ENCODE data around the gene CA10.

The CA10 gene

GRCh38 chr17:52145476-52145875 is 13.0 kb downstream of the CA10 start:
- no peak for DNase-seq

DNA sequence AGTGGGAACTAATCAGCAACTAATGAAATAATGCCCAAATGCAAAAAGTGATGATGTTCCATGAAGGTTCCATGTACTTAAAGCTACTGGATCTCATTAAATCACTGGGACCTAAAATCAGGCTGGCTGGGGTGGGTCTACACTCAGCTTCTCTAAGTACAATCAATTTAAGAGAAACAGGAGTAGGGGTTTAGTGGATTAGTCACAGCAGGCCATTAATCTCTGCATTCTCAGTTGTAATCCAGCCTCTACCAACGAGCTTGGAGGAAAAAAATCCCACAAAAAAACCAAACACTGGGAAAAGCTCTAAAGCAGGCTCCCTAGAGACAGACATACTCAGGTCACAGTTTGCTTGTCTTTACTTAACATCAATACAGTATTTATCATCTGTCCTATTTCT is 15.0 kb downstream of the CA10 start:
- DNase-seq: no peak

- no peak for DNase-seq
Observed at GRCh38 chr17:52140601-52141000, 17.9 kb downstream of the CA10 start.

GRCh38 chr17:52138752-52139151 is 19.8 kb downstream of the CA10 start:
- no peak for DNase-seq

DNA sequence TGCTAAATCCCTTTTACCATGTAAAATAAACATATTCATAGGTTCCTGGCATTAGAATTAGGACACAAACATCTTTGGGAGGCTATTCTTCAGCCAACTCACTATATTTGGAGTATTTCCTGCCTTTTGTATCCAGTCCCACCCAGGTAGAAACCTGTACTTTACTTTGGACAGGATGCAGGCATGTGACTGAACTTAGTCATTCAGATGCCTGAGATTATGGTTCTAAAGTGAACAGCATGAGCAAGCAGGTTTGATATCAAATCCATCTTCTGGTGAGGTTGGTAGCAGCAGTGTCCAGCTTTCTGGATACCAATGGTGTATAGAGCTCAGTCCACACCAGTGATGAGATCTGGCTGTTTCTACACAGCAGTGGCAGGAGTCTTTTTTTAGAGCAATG is 20.2 kb downstream of the CA10 start:
- DNase-seq: no peak

DNA sequence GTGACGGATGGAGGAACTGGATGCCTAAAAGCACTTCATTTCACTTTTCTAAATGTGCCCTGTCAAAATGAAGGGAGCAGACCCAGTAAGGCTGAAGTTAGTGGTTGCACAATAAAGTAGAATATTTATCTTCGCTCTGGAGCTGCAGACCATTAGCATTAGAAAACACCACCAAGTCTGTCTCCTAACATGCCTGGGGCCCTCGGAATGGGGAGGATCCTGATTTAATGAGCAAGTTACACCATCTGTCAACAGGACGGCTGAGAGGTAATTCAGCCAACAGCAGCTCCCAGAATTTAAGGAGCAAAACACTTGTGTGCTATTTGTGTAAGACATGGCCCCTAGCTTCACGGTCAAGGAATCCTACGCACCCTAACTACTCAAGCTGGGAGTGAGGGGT is 22.3 kb downstream of the CA10 start:
- DNase-seq: no peak

DNA sequence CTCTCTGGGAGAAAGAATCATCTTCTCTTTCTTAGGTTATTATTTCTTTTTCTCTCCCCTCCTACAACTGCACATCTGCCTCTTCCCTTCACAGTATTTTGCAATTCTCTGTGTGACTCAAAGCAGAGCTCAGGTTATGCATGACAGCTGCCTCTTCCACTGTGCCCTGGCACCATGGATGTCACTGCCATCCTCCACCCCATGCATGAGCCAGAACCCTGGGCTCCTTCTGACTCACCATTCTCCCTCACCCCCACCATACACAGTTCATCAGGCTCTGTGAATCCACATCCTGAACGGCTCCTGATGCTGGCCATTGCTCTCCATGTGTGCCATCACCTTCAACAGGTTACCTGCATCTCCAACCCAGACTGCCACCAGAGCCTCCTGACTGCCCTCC is 23.9 kb downstream of the CA10 start:
- no peak for DNase-seq

GRCh38 chr17:52128721-52129120 is 29.8 kb downstream of the CA10 start:
- no peak for DNase-seq

GRCh38 chr17:52124993-52125392 is 33.5 kb downstream of the CA10 start:
- DNase-seq: no peak

GRCh38 chr17:52124561-52124960 is 34.0 kb downstream of the CA10 start:
- DNase-seq: no peak

DNA sequence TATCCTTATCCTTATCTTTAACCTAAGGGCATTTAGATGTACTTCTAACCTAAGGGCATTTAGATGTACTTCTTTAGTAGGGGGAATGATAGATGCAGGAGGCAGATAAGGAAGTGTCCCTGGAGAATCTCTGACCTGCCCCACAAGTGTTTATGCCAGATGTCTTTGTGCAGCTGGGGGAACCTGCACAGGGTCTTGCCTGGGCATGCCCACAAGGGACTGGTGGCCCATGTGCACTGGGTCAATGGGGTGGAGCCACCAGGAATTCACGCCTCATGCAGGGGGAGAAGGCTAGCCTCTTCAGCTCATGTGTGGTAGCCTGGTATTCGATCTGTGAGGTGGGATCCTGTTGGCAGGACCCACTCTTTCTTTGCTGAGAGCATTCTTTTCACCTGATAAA is 38.0 kb downstream of the CA10 start:
- DNase-seq: no peak

GRCh38 chr17:52110923-52111581 is 47.5 kb downstream of the CA10 start:
- no peak for DNase-seq

GRCh38 chr17:52106638-52107261 is 51.8 kb downstream of the CA10 start:
- DNase-seq: peak; percentile 26

DNA sequence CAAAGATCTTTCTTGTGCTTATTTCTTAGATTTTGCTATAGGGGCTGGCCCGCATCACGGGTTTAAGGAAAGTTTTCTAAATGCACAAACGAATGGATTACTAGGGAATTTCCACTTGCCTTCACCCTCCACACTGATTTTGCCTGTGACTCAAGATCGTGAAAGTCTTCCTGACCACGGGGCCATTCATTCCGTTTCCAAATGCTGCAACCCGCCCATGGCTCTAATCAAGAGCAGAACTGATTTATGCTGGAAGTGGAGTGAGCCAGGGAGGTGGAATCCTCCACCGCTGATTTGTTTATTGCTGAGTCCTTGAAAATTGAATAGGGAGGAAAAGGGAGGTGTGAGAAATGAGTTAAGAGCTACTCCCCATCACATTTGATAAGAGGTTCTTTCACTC is 52.4 kb downstream of the CA10 start:
- no peak for DNase-seq

DNA sequence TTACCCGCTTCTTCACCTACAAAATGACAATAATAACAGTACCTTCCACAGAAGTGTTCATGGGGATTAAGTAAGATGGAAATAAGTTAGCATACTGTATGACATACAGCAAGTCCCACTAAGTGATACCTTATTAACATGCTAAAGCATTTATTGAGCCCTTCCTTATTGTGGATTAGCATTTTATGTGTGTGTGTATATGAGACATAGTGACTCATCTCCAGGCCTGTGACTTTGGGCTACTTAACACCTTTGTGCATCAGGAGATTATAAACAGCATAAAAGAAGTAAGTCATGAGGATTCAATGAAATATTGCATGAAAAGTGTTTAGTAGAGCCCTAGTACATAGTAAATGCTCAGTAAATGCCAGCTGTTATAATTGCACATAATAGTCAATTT is 52.9 kb downstream of the CA10 start:
- DNase-seq: no peak

DNA sequence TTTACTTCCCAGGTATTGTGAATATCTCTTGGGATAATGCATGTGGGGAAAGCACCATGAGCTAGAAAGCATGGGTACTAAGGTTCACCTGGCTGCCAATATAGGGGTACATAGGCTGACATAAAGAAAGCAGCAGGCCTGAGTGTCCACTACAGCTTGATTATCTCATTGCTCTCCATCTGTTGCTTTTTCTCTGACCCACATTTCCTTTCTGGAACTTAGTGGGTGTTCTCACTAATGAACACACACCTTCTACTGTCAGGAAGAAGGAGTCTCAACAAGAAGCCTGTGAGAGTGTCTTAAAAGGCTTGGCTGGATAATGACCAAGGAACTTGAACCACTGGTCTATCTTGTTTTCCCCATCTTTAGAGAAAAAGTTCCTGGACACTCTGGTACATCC is 62.5 kb downstream of the CA10 start:
- DNase-seq: no peak

DNA sequence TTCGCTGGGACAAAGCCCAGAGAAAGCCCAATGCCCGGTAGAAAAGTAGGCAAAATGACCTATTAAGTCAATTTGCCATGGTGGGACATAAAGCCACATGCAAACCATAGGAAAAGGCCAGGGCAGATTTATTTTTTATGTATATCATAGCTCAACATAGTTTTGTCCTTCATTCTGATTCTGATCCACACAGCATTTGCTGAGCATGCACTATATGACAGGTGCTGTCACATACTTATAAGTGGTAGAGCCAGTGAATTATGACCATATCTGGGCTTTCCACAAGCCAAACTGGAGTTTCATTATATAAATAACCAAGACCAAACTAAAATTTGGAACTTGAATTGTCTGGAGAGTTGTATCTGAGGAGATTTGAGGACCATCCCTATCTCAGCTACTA is 74.3 kb downstream of the CA10 start:
- DNase-seq: no peak

- DNase-seq: no peak
Observed at GRCh38 chr17:52079496-52079895, 79.0 kb downstream of the CA10 start.

DNA sequence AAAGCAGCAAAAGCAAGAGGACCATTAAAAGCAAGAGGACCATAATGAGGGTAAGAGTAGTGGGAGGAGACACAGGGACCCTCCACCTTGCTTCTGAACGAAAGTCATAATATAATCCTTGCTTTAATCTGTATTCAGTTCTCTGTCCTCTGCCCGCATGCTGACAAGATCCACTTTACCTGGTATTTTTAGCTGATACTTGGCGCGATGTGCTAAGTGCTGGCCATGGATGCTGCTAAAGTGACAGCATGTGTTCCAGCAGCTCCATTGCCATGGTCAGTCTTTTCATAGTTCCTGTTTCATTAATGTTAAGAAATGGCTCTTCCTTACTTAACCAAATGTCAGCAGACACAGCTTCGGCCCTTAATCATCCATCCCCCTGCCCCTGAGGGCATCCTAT is 86.8 kb downstream of the CA10 start:
- no peak for DNase-seq

DNA sequence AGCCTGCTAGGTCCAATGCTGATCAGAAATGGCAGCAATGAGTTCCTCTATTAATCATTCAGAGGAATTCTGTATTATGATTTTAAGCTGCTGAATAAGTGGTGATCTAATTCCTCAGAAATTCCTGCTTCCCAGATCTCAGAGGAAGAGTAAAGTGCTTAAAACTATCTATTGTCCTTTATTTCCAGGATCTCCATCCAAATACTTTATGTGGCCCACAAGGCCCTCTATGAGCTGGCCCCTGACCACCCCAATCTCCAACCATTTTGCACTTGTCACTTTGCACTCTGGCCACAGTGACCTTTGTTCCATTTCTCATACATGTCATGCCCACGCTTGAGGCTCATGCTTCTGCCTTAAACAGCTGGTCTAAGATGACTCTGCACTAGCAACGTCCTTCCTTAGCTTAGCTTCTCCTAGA is 93.7 kb downstream of the CA10 start:
- DNase-seq: no peak

DNA sequence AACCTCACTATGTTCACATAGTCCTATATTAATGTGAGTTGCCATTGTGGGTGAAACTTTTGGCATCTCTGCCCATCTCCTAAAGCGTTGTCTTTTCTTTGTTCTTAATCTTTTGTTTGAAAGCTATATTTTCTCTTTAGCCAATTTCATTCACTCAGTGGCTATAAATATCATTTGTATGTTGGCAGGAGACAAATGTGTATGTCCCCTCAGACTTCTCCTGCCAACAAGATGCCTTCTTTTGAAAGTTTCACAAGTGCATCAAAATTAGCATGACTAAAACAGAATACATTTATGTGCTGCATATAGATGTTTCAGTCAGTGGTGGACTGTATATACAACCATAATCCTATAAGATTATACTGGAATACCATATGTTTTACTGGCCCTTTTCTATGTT is 109.0 kb downstream of the CA10 start:
- DNase-seq: no peak

- no peak for DNase-seq
Observed at GRCh38 chr17:52049051-52049450, 109.5 kb downstream of the CA10 start.

DNA sequence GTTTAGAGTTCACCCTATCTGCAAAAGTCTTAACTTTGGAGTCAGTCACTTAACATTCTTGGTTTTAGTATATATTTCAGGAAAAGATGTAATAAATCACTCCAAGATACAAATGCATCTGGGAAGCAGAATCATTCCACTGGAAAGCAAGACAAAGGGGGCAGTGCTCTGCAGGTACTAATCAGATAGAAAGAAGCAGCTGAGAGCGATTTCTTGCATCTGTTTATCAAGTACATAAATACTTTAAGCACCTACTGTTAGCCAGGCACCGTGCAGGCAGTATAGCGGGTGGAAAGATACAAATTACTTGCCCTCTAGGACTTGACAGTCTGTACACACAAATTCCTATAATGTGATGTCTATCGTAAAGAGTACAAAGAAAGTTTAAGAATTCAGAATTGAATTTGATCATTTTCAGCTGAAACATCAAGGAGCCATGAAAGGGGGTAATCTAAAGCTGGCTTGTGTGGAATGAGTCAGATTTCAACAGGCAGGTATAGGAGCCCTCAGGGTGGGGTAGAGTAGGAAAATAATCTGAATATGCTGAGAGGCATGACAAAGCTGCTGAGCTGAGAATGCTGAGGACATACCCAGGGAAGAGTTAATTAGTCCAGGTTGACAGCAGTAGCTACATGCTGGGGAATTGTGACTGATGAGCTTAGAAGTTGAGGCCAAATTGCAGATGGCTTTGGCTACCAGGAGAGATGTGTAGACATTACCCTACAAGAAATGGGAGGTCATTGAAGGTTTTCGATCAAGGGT is 110.2 kb downstream of the CA10 start:
- DNase-seq: no peak

DNA sequence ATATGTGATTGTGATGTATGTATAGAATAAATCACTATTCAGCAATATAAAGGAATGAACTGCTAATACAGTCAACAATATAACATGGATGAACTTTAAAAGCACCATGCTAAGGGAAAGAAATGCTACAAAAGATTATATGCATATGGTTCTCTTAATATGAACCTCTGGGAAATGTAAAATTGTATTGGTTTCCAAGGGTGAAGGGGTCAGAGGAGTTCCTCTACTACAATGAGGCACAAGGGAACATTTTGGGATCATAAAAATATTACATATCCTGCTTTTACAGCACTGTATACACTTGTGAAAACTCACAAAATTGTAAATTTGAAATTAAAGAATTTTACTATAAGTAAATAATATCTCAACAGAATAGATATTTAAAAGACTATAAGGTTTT is 111.4 kb downstream of the CA10 start:
- no peak for DNase-seq
